ENCODE results near the gene MACF1. TPM values are rescaled to one million over a fixed set of nuclear protein-coding genes. Genes with fewer than 3 reads are reported as not detected.

Gene MACF1
- 221 and 695 TPM in 2 replicates for total RNA-seq

GRCh38 chr1:39204441-39205081 lies at the start of gene MACF1:
Gene MACF1 (plus strand): TSS chr1:39204695. CDS start chr1:39205023, 328 bp downstream.

GRCh38 chr1:39491146-39491921 lies 286.8 kb downstream of the MACF1 start, which contains the start of gene BMP8A:
Gene BMP8A (plus strand): TSS chr1:39491636. CDS start chr1:39491992, 356 bp downstream.

Other genes with a start within 250 kb of the MACF1 start
- 22.5 and 28.8 TPM in 2 replicates for gene AKIRIN1, start 213.4 kb upstream of the MACF1 start, total RNA-seq
- gene NDUFS5, start 178.3 kb upstream of the MACF1 start, total RNA-seq = 464 and 579 TPM in 2 replicates

Measured in bladder microvascular endothelial cell (primary cell).